Thyroid gland (tissue), 4 donors: Measurements from ENCODE around the gene TRANK1.

Source experiments
- CTCF ChIP-seq, 6 experiments: fragments of 200-600 bp in 3 of 6; fragments of 450-650 bp in 3 of 6; sonication (generic) in 3 of 6; IDR thresholded peaks; one replicate each; pipeline ENCODE4 v1.5.1; 2016 to 2019; ENCODE audit warnings: antibody characterized with exemption in 6 of 6, mild to moderate bottlenecking in 2 of 6, inconsistent platforms in 1 of 6, moderate library complexity in 1 of 6
- POLR2A ChIP-seq, 2 donors: fragments of 450-650 bp; IDR thresholded peaks; one replicate each; pipeline ENCODE4 v1.6.1; 2017; ENCODE audit warnings: antibody characterized with exemption in 2 of 2, mild to moderate bottlenecking in 2 of 2, moderate library complexity in 1 of 2

- TF ChIP-seq POLR2A (IDR thresholded peaks at IDR 0.05) (no peak), CTCF (IDR thresholded peaks at IDR 0.05) (no peak)
These were observed 44.1 kb downstream of the TRANK1 start for GRCh38 chr3:36900474-36901443.
